GM18526 (cell line): ENCODE measurements around the gene SYNPO.

Source experiments
- POLR2A ChIP-seq: IDR thresholded peaks from 3 replicates; pipeline ENCODE4 v1.6.1; 2011; ENCODE audit not compliant: insufficient read length; ENCODE audit errors: extremely low read depth

Gene SYNPO

DNA sequence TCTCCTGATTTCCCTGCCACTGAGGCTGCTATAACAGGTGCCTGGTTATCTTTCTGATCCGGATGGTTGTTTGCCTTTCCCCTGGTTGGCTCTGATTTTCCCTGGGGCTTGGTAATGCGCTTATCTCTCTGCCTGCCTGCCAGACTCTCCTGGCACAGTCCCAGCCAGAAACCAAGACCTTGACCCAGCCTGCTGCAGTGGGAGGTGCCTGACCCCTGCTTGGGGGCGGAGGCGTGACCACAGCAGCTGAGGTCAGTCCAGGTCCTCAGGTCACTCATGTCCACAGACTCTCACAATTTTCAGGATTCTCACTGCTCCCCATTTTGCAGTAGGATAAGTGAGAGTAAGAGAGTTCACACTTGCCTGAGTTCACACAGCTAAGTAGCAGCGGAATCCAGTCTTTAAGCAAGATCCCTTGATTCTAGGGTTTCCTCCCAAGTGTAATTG, 24.4 kb upstream of the SYNPO start:
- TF ChIP-seq POLR2A = no peak

DNA sequence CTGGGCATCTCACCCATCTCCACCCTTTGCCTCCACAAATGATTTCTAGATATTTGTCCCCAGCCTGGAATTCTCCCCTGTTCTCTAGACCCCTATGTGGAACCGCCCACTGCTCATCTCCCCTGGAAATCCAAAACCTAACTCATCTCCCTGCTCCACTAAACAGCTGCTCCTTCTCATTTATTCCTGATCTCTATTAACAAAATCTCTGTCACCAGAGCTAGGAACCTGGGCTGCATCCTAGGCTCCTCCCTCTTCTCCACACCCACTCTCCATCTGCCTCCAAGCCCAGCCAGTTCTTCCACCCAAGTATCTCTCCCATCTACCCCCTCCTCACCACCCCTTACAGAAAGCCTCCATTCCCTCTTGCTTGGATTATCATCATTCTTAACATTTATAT, 24.0 kb upstream of the SYNPO start:
- no peak for TF ChIP-seq POLR2A

DNA sequence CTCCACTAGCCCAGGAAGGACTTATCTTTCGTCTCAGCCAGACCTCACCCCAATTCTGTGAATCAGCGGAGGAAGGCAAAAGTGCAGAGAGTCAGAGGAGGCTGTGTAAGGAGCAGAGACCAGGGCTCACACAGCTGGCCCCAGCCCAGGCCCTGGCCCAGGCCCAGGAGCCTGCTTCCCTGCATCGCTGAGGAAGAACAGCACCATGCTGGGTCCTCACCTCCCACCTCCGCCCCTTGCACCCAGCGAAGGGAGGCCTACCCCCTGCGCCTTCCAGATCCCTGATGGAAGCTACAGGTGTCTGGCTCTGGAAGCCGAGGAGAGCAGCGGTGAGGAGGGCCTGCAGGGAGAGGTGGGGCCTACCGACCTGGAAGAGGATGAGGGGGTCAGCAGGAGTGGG, 22.3 kb upstream of the SYNPO start:
- TF ChIP-seq POLR2A = no peak

- TF ChIP-seq POLR2A = no peak
These were observed 21.7 kb upstream of the SYNPO start for GRCh38 chr5:150618588-150619281.

DNA sequence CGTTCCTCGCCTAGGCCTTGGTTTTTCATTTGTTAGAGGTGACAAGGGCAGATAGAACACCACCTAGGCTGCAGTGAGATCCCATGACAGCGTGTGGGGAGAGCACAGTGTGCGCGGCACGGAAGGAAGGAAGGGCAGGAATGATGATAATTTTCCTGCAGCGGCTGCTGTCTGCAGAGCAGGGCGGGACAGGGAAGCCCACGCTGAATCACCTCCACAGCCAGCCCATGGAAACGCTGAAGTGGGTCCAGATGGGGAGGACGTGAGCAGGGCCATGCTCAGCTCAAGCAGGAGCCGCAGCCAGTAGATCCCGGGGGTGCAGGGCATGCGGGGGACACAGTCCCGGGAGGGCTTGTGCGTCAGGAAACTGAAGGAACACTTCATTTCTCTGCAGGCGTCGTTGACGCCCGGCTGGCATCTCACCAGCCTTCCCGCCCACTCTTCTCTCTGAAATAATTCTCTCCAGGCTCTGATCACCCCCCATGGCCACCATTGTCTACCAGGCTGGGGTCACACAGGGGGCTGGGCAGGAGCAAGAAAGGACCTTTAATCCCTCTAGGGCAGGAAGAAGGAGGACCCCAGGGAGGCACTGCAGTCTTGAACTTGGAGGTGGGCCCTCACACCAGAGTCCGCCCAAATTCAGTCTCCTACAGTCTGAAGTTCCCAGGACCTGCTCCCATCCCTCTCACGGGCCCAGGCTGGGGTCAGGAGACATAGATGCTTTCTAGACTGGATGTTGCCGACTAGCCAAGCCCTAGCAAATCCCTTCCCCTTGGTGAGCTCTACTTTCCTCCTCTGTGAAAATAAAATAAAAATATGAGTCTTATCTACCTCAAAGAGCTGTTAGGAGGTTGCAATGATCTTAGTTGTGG, 20.9 kb upstream of the SYNPO start:
- TF ChIP-seq POLR2A = no peak

GRCh38 chr5:150621301-150621700, 19.2 kb upstream of the SYNPO start:
- TF ChIP-seq POLR2A = no peak

- TF ChIP-seq POLR2A = no peak
These were observed 18.3 kb upstream of the SYNPO start for GRCh38 chr5:150622157-150622556.

GRCh38 chr5:150623152-150623877, 17.1 kb upstream of the SYNPO start:
- peak; percentile 14 for TF ChIP-seq POLR2A

GRCh38 chr5:150623878-150624216, 16.6 kb upstream of the SYNPO start:
- no peak for TF ChIP-seq POLR2A

- no peak for TF ChIP-seq POLR2A
These were observed 15.9 kb upstream of the SYNPO start for GRCh38 chr5:150624334-150625163.

DNA sequence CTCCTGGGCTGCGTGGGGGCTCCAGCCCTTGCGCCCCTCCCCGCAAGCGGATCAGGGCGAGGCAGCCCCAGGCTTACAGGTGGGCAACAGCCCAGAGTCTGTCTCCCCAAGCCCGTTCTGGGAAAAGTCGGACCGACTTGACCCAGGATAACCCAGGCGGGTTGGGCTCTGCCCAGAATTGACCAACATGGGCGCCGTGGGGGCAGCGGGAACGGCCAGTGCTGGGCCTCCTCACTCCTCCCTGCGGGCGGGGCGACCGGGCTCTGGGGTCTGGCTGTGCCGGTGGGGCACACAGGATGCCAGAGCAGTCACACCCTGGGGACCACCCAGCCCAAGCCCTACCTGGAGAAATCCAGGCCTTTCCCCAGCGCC, 15.3 kb upstream of the SYNPO start:
- no peak for TF ChIP-seq POLR2A

DNA sequence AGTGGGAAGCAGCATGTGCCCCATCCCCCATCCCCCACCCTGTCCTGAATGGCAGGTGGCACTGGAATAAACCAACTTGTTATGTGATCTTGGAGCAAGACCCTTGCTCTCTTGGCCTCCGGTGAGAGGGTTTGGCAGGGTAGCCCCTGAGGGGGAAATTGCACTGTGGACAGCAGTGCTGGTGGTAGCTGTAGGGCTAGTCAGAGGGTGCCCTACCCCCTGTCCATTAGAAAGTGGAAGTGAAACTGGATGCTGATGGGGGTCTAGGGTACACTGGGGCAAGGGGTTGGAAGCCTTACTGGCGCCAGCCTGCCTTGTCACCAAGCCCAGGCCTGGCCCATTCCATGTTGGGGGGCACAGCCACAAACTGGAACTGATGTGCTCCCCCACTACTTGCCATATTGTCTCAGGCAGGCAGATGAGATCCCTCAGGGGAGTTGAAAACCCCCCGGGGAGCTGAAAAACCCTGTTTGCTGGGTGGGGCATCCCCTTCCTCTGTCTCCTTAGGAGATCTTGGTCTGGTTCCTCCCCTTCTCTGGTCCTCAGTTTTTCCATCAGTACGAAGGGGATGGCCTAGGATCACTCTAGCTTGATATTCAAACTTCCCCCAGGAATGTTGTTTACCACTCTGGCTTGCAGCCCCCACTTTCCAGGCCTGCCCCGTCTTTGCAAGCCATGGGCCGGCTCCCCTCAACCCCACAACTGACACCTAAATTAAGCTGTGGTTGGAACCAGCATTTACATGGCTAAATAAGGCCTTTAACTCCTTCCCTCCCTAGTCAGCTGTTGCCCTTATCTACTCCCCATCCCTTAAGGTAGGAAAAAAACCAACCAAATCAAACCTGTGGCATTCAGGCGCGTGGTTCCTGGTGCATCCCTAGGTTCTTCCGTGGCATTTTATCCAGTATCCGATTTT, 14.4 kb upstream of the SYNPO start:
- TF ChIP-seq POLR2A = no peak

- TF ChIP-seq POLR2A = no peak
These were observed 13.6 kb upstream of the SYNPO start for GRCh38 chr5:150626853-150627276.
